ENCODE measurements around the gene DUSP15. TPM values are rescaled to one million over a fixed set of nuclear protein-coding genes. Genes with fewer than 3 reads are reported as not detected.
"Not testable (repeated sequence)": the region's sequence is repeated elsewhere in the genome, so short reads cannot be mapped to it uniquely, and the experiment has no call there.

Gene DUSP15
- total RNA-seq, 1 donor from 2014 or later = 13.0 TPM

DNA sequence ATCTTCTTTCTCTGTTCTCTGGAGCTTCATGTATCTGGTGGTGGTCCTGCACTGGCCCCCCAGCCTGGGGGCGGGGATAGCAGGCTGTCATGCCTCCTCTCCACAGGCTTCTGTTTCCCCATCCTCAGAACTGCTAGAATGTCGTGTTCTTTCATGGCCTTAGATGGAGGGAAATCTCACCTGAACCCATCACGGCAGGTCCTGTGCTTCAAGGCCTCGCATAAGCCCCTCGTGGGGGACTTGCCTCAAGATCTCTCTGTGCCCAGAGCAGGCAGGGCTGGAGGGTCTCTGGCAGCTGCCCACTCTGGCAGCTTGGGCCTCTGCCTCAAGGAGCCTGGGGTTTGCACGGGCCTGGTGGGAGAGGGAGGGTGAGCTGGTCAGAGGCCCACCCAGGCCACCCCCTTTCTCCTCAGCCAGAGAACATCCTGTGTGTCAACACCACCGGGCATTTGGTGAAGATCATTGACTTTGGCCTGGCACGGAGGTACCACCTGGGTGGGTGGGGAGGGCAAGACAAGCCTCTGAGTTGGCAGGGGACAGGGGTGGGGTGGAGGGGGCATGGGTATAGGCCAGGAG is 39.8 kb downstream of the DUSP15 start:
- H3K4me3 ChIP-seq = no peak overlapping the region
- no peaks in the 10 kb centered on the region for H3K27me3 ChIP-seq
- no peak for DNase-seq (ENCODE audit: low spot score in 2 of 2)
- intact Hi-C loops (cut with DNase I) = no loop called here
- no peaks in the 10 kb centered on the region for H3K36me3 ChIP-seq
- H3K4me1 ChIP-seq = peaks cover 0 to 4% of the 10 kb centered on the region in 2 donors
- TF ChIP-seq CTCF (IDR thresholded peaks at IDR 0.05) = no peak
- H3K9me3 ChIP-seq = no peaks in the 10 kb centered on the region
- H3K27ac ChIP-seq = no peak overlapping the region

DNA sequence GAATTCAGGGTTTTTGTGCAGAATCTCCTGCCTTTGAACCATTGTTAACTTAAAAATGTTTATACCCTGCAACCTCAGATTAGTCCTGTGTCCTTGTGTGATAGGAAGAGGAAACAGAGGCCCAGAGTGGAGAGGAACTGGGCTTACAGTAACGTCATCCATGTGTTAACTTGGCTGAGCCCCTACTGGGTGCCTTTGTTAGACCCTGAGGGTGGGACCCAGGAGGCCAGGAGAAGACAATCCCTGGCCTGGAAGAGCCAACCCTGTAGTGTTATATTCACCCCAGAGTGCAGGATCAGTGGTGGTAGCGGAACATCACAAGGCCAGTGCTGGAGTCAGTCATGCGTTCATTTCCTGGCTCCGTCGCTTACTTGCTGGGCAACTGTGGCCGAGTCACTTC is 40.6 kb downstream of the DUSP15 start:
- Histone ChIP-seq H3K9me3 (no peaks in the 10 kb centered on the region), H3K4me1 (no peaks in the 10 kb centered on the region), H3K4me3 (no peak overlapping the region), H3K27me3 (no peaks in the 10 kb centered on the region), H3K27ac (no peak overlapping the region), H3K36me3 (no peaks in the 10 kb centered on the region)
- intact Hi-C loops (cut with DNase I) = loop anchor here (10.0 kb wide), 1 partner anchor 375 kb away; the partner anchor contains the start of genes PLAGL2 and POFUT1
- DNase-seq (ENCODE audit: low spot score in 2 of 2) = no peak
- TF ChIP-seq CTCF (IDR thresholded peaks at IDR 0.05) = no peak

GRCh38 chr20:31828016-31828415 is 42.3 kb downstream of the DUSP15 start:
- H3K4me1 ChIP-seq; DNase-seq (ENCODE audit: low spot score in 2 of 2); H3K9me3 ChIP-seq; H3K36me3 ChIP-seq; H3K4me3 ChIP-seq; H3K27ac ChIP-seq; H3K27me3 ChIP-seq: not testable (repeated sequence)
- intact Hi-C loops (cut with DNase I) = loop anchor here (10.0 kb wide), 1 partner anchor 377 kb away; the partner anchor contains the start of genes PLAGL2 and POFUT1

- Histone ChIP-seq H3K27me3 (no peaks in the 10 kb centered on the region), H3K36me3 (no peaks in the 10 kb centered on the region), H3K4me1 (peaks cover 5 to 15% of the 10 kb centered on the region in 2 donors), H3K4me3 (no peak overlapping the region), H3K9me3 (no peaks in the 10 kb centered on the region), H3K27ac (no peak overlapping the region)
- DNase-seq (ENCODE audit: low spot score in 2 of 2) = no peak
- no peak for TF ChIP-seq CTCF (IDR thresholded peaks at IDR 0.05)
- intact Hi-C loops (cut with DNase I) = loop anchor here (10.0 kb wide), 1 partner anchor 378 kb away; the partner anchor contains the start of genes PLAGL2 and POFUT1
Observed at GRCh38 chr20:31827059-31827458, 43.3 kb downstream of the DUSP15 start.

- intact Hi-C loops (cut with DNase I) = loop anchor here (10.0 kb wide), 1 partner anchor 379 kb away; the partner anchor contains the start of genes PLAGL2 and POFUT1
Observed at GRCh38 chr20:31826074-31826473, 44.3 kb downstream of the DUSP15 start.

More at GRCh38 chr20:31826074-31826473, 44.3 kb downstream of the DUSP15 start:
- Histone ChIP-seq H3K9me3 (no peaks in the 10 kb centered on the region), H3K36me3 (no peaks in the 10 kb centered on the region), H3K27me3 (no peaks in the 10 kb centered on the region), H3K27ac (no peak overlapping the region), H3K4me3 (no peak overlapping the region), H3K4me1 (peaks cover 5 to 21% of the 10 kb centered on the region in 2 donors)
- no peak for TF ChIP-seq CTCF (IDR thresholded peaks at IDR 0.05)
- no peak for DNase-seq (ENCODE audit: low spot score in 2 of 2)

Data from ascending aorta (tissue), 2 donors.